ENCODE measurements around the gene RTN4R.
"Not testable (repeated sequence)": the region's sequence is repeated elsewhere in the genome, so short reads cannot be mapped to it uniquely, and the experiment has no call there.

The RTN4R gene

GRCh38 chr22:20263404-20264281 is 4.5 kb downstream of the RTN4R start:
- not testable (repeated sequence) for H2BK15ac ChIP-seq (ENCODE audit: low read depth, poor library complexity, severe bottlenecking); H2BK12ac ChIP-seq (ENCODE audit: low read length in 2 of 2); H2BK120ac ChIP-seq (ENCODE audit: low read depth, low read length); H3K4ac ChIP-seq (ENCODE audit: low read depth in 1 of 2, low read length in 2 of 2); DNase-seq; H3K36me3 ChIP-seq (ENCODE audit: control insufficient read depth in 1 of 2, insufficient read depth in 2 of 2, low read depth in 1 of 2, low read length in 2 of 2); H3K18ac ChIP-seq (ENCODE audit: low read depth in 1 of 2, low read length in 2 of 2); H3K27ac ChIP-seq (ENCODE audit: low read length, poor library complexity, severe bottlenecking); H4K91ac ChIP-seq (ENCODE audit: low read length); H3K79me1 ChIP-seq (replicated peaks; ENCODE audit: low read length, poor library complexity, severe bottlenecking); H2BK5ac ChIP-seq (ENCODE audit: low read depth, low read length, poor library complexity, severe bottlenecking); H3K23ac ChIP-seq (ENCODE audit: low read length in 2 of 2); H4K8ac ChIP-seq (ENCODE audit: low read length); H3K4me2 ChIP-seq (ENCODE audit: low read length, poor library complexity, severe bottlenecking); H3K4me3 ChIP-seq (ENCODE audit: insufficient read depth in 1 of 2, low read depth in 1 of 2, low read length in 2 of 2); H2AFZ ChIP-seq (ENCODE audit: low read depth, low read length); H3K14ac ChIP-seq (ENCODE audit: low read length in 2 of 2); H2AK5ac ChIP-seq (ENCODE audit: low read length, severe bottlenecking); H3K9ac ChIP-seq (ENCODE audit: low read length); H3K9me3 ChIP-seq (ENCODE audit: control insufficient read depth, low read length)
- H3K27me3 ChIP-seq (ENCODE audit: control insufficient read depth in 1 of 2, insufficient read depth in 1 of 2, low read length in 2 of 2) = peaks cover 0 to 19% of the 10 kb centered on the region in 2 experiments
- H3K4me1 ChIP-seq (ENCODE audit: control insufficient read depth, insufficient read depth, low read depth, low read length) = peaks cover 36% of the 10 kb centered on the region
- 83% methylated on average over 15 of the region's 17 CpGs for WGBS

- H3K4me2 ChIP-seq (ENCODE audit: low read length, poor library complexity, severe bottlenecking) = no peak overlapping the region
- WGBS = 82% methylated on average over 7 of the region's 7 CpGs
- H3K36me3 ChIP-seq (ENCODE audit: control insufficient read depth in 1 of 2, insufficient read depth in 2 of 2, low read depth in 1 of 2, low read length in 2 of 2) = no peaks in the 10 kb centered on the region
- H4K91ac ChIP-seq (ENCODE audit: low read length) = no peak overlapping the region
- H4K8ac ChIP-seq (ENCODE audit: low read length) = no peak overlapping the region
- H3K27me3 ChIP-seq (ENCODE audit: control insufficient read depth in 1 of 2, insufficient read depth in 1 of 2, low read length in 2 of 2) = peaks cover 0 to 18% of the 10 kb centered on the region in 2 experiments
- H3K9me3 ChIP-seq (ENCODE audit: control insufficient read depth, low read length) = no peaks in the 10 kb centered on the region
- H2AK5ac ChIP-seq (ENCODE audit: low read length, severe bottlenecking) = no peak overlapping the region
- H2AFZ ChIP-seq (ENCODE audit: low read depth, low read length) = no peak overlapping the region
- DNase-seq = no peak
- no peak overlapping the region for H2BK120ac ChIP-seq (ENCODE audit: low read depth, low read length)
- H3K18ac ChIP-seq (ENCODE audit: low read depth in 1 of 2, low read length in 2 of 2) = no peak overlapping the region
- no peak overlapping the region for H2BK12ac ChIP-seq (ENCODE audit: low read length in 2 of 2)
- no peak overlapping the region for H3K27ac ChIP-seq (ENCODE audit: low read length, poor library complexity, severe bottlenecking)
- no peaks in the 10 kb centered on the region for H3K79me1 ChIP-seq (replicated peaks; ENCODE audit: low read length, poor library complexity, severe bottlenecking)
- H2BK15ac ChIP-seq (ENCODE audit: low read depth, poor library complexity, severe bottlenecking) = no peak overlapping the region
- H3K4ac ChIP-seq (ENCODE audit: low read depth in 1 of 2, low read length in 2 of 2) = no peak overlapping the region
- no peak overlapping the region for H3K14ac ChIP-seq (ENCODE audit: low read length in 2 of 2)
- H3K4me1 ChIP-seq (ENCODE audit: control insufficient read depth, insufficient read depth, low read depth, low read length) = peaks cover 30% of the 10 kb centered on the region
- H2BK5ac ChIP-seq (ENCODE audit: low read depth, low read length, poor library complexity, severe bottlenecking) = no peak overlapping the region
- H3K9ac ChIP-seq (ENCODE audit: low read length) = no peak overlapping the region
- no peak overlapping the region for H3K23ac ChIP-seq (ENCODE audit: low read length in 2 of 2)
- no peak overlapping the region for H3K4me3 ChIP-seq (ENCODE audit: insufficient read depth in 1 of 2, low read depth in 1 of 2, low read length in 2 of 2)
Observed at GRCh38 chr22:20262582-20263147, 5.5 kb downstream of the RTN4R start.

GRCh38 chr22:20261848-20262581 is 6.1 kb downstream of the RTN4R start:
- no peak overlapping the region for H2BK15ac ChIP-seq (ENCODE audit: low read depth, poor library complexity, severe bottlenecking)
- H3K9me3 ChIP-seq (ENCODE audit: control insufficient read depth, low read length) = no peaks in the 10 kb centered on the region
- H3K4me3 ChIP-seq (ENCODE audit: insufficient read depth in 1 of 2, low read depth in 1 of 2, low read length in 2 of 2) = no peak overlapping the region
- no peak overlapping the region for H3K14ac ChIP-seq (ENCODE audit: low read length in 2 of 2)
- no peak overlapping the region for H3K4me2 ChIP-seq (ENCODE audit: low read length, poor library complexity, severe bottlenecking)
- H4K8ac ChIP-seq (ENCODE audit: low read length) = no peak overlapping the region
- no peak overlapping the region for H2AFZ ChIP-seq (ENCODE audit: low read depth, low read length)
- DNase-seq = no peak
- peaks cover 0 to 19% of the 10 kb centered on the region in 2 experiments for H3K27me3 ChIP-seq (ENCODE audit: control insufficient read depth in 1 of 2, insufficient read depth in 1 of 2, low read length in 2 of 2)
- H2AK5ac ChIP-seq (ENCODE audit: low read length, severe bottlenecking) = no peak overlapping the region
- H3K4me1 ChIP-seq (ENCODE audit: control insufficient read depth, insufficient read depth, low read depth, low read length) = peaks cover 24% of the 10 kb centered on the region
- H3K36me3 ChIP-seq (ENCODE audit: control insufficient read depth in 1 of 2, insufficient read depth in 2 of 2, low read depth in 1 of 2, low read length in 2 of 2) = no peaks in the 10 kb centered on the region
- H2BK5ac ChIP-seq (ENCODE audit: low read depth, low read length, poor library complexity, severe bottlenecking) = no peak overlapping the region
- no peak overlapping the region for H3K27ac ChIP-seq (ENCODE audit: low read length, poor library complexity, severe bottlenecking)
- no peak overlapping the region for H3K4ac ChIP-seq (ENCODE audit: low read depth in 1 of 2, low read length in 2 of 2)
- no peak overlapping the region for H3K18ac ChIP-seq (ENCODE audit: low read depth in 1 of 2, low read length in 2 of 2)
- no peaks in the 10 kb centered on the region for H3K79me1 ChIP-seq (replicated peaks; ENCODE audit: low read length, poor library complexity, severe bottlenecking)
- H2BK120ac ChIP-seq (ENCODE audit: low read depth, low read length) = no peak overlapping the region
- H2BK12ac ChIP-seq (ENCODE audit: low read length in 2 of 2) = no peak overlapping the region
- no peak overlapping the region for H3K23ac ChIP-seq (ENCODE audit: low read length in 2 of 2)
- 84% methylated on average over 14 of the region's 14 CpGs for WGBS
- H3K9ac ChIP-seq (ENCODE audit: low read length) = no peak overlapping the region
- no peak overlapping the region for H4K91ac ChIP-seq (ENCODE audit: low read length)

All from mesenchymal stem cell (in vitro differentiated cells and primary cell).